Measurements from ENCODE around the gene GNB1.

Gene GNB1

DNA sequence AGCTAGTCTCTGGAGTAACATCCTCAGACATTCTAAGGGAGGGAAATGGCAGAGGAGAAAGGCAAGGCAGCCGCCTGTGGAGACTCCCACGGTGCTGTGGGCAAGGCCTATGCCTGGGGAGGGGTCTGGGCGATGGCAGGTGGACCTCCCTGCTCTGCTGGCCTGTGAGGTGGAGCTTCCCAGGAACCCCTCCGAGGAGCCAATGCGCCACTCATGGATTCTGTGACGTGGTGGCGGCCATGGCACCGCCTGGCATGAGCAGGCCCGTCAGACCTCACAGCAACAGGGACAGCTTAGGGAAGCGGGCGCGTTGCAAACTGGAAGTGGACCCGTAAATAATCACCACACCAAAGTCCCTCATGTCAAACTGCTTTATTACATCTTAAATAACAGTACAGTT, 106.0 kb downstream of the GNB1 start:
- no peak for DNase-seq (ENCODE audit: low read depth in 3 of 3)

- DNase-seq (ENCODE audit: low read depth in 3 of 3), result no peak
Observed at GRCh38 chr1:1783320-1783719, 107.6 kb downstream of the GNB1 start.

- DNase-seq (ENCODE audit: low read depth in 3 of 3), result peak in 1 of 3 experiments; percentile 9
Observed at GRCh38 chr1:1782399-1783221, 108.3 kb downstream of the GNB1 start.

GRCh38 chr1:1781526-1781903, 109.4 kb downstream of the GNB1 start:
- DNase-seq (ENCODE audit: low read depth in 3 of 3), result no peak

GRCh38 chr1:1780598-1781525, 110.0 kb downstream of the GNB1 start:
- no peak for DNase-seq (ENCODE audit: low read depth in 3 of 3)

GRCh38 chr1:1779691-1780597, 110.9 kb downstream of the GNB1 start:
- DNase-seq (ENCODE audit: low read depth in 3 of 3), result peak in 1 of 3 experiments; percentile 53

GRCh38 chr1:1779320-1779675, 111.6 kb downstream of the GNB1 start:
- no peak for DNase-seq (ENCODE audit: low read depth in 3 of 3)

DNA sequence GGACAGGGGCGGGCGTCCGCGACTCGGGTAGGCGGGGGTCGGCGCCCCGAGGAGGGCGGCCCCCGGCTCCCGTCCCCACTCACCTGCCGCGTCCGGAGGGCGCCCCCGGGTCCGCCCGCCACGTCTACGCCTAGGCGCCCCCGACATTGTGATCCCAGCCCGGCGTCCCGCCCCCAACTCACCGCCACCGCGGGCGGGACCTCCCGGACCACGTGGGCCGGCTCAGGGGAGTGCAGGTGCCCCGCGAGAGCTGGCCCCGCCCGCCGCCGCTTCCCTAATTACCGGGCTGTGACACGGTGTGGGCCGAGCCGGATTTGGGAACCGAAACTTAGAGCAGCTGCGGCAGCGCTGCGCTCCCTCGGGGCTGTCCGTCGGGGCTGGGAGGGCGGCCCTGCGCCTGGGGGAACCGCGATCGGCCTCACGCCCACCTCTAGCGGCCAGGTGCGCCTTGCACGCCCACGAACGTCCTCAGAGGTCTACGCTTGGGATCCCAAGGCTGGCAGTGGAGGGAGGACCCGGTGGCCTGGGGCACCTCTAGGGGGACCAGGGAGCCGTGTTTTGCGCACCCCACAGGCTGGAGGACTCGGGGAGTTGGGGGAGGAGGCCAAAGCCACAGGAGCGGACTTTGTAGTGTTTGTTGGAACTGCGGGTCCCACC, 112.1 kb downstream of the GNB1 start:
- DNase-seq (ENCODE audit: low read depth in 3 of 3), result peak; percentile 58 to 79 (median 60)

DNA sequence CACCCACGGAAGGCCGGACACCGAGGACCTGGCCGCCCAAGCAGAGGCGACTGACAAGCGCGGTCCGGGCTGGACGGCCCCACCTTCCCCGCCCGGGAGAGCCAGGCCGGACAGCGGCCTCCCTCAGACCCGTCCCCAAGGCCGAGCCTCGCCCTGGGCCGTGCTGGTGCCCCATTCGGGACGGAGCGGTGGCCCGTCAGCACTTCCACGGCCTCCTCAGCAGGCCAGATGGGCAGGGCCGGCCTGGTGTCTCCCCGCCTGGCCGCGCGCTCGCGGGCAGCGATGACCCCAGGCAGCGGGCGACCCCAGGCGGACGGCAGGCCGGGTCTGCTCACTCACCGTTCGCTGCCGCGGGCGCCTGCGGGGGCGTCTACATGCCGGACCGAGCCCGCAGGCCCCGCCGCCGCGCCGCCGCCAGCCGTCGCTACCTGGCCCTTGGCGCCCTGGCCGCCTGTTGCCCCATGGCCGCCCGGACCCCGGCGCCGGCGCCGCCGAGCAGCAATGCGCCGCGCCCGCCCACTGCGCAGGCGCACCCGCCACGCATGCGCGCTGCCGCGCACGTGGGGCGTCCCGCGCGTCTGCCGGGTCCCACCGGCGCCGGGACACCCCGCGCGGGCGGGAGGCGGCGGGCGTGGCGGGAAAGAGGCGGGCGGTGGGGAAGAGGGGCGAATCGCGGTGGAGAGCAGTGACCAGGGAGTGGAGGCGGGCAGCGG, 112.8 kb downstream of the GNB1 start, which contains the start of gene NADK:
Gene NADK, minus strand, starts transcription at position 521 of the 713 bp plus-strand sequence. CDS start 13,064 bp downstream, outside the sequence.
- peak; percentile 46 to 65 (median 49) for DNase-seq (ENCODE audit: low read depth in 3 of 3)

DNA sequence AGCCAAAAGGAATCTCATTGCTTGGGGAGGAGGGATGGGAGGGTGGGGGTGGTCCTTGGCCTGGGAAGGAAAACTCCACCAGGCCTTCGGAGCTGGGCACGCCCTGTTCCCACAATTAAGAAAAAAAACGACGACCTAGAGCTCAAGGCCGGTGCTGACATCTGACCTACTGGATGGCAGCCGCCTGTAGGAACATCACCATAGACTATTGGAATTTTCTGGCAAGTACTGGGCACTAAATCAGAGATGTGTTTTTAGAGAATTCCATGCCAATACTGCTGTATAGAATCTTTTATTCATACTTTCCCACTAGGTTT, 113.3 kb downstream of the GNB1 start:
- DNase-seq (ENCODE audit: low read depth in 3 of 3), result no peak

- no peak for DNase-seq (ENCODE audit: low read depth in 3 of 3)
Observed at GRCh38 chr1:1776672-1777582, 114.0 kb downstream of the GNB1 start.

DNA sequence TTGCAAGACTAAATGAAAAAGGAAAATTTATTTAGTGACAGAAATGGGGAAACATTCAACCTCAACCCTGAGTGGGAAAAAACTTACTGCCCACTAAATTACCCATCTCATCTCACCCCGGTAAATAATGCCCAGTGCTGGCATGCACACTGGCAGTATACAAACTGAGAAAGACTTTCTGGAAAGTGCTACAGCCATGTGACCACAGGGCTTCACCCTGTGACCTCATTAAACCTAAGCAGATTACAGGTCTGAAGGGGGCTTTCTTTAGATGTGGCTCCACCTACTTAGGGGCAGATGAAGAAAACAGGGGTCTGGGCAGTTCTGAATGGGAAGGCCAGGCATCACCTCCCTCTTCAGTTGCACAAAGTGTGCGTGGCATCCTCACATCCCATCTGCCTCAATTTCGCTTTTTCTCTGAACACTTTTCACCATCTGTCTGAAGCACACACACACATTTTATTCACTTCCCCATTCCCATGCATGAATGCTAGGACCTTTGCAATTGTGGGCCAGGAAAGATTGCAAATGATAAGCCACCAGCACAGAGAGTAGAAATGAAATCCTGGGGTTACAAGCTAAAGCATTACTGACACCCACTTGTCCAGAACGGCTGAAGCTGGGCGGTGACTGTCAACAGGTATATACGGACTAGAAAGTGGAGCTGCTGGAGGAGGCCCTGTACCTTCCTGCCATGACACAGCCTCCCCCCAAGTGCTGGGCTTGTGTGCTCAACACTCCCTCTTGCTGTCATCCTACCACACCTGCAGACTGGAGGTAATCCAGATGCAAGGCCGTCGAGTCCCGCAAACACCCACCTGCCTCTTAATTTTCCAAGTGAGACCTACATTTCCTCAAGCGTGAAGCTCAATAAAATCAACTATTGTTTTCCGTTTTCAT, 115.3 kb downstream of the GNB1 start:
- DNase-seq (ENCODE audit: low read depth in 3 of 3), result no peak

DNA sequence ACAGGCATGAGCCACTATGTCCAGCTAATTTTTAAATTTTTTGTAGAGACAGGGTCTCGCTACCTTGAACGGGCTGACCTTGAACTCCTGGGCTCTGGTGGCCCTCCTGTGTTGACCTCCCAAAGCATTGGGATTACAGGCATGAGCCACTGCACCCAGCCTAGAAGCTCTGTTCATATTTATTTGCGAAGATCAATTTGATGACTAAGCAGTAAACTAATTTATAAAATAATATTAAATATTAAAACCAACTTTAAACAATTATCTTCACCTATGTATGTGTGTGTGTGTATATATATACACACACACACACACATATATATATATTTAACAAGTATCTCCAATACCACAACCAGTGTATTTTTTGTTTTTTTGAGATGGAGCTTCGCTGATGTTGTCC, 117.0 kb downstream of the GNB1 start:
- DNase-seq (ENCODE audit: low read depth in 3 of 3), result no peak

DNA sequence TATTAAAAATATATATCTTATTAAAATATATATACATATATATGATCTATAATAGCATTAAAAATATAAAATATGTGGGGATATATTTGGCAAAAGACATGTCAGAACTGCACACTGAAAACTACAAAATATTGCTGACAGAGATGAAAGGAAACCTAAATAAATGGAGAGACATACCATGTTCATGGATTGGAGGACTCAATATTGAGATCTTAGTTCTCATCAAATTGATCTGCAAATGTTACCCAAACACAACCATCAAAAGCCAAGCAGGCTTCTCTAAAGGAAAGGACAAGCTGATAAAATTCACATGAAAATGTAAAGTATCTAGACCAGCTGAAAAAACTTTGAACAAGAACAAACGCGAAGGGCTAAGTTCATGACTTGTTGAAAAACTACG, 119.8 kb downstream of the GNB1 start:
- no peak for DNase-seq (ENCODE audit: low read depth in 3 of 3)

GRCh38 chr1:1770102-1770501, 120.8 kb downstream of the GNB1 start:
- DNase-seq (ENCODE audit: low read depth in 3 of 3), result no peak

DNA sequence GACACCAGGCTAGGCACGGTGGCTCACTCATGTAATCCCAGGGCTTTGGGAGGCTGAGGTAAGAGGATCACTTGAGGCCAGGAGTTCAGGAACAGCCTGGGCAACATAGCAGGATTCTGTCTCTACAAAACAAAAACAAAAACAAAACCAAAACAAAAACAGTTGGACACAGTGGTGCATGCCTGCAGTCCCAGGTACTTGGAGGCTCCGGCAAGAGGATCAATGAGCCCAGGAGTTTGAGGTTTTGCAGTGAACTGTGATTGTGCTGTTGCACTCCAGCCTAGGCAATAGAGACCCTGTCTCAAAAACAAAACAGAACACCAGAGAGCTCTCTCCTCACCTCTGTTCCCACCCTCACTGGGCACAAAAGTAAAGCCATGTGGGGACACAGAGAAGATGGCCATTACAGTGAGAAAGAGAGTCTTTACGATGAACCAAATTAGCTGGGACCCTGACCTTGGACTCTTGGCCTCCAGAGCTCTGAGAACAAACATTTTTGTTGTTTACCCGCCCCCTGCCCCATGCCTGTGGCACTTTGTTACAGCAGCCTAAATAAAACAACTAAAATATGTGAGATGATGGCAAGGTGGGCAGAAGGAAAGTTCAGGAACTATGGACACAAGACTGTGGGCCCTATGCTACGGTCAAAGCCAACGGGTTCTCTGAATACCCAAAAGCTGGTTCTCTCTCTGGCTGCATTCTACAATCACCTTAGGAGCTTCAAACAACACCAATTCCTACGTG, 122.5 kb downstream of the GNB1 start:
- no peak for DNase-seq (ENCODE audit: low read depth in 3 of 3)

DNA sequence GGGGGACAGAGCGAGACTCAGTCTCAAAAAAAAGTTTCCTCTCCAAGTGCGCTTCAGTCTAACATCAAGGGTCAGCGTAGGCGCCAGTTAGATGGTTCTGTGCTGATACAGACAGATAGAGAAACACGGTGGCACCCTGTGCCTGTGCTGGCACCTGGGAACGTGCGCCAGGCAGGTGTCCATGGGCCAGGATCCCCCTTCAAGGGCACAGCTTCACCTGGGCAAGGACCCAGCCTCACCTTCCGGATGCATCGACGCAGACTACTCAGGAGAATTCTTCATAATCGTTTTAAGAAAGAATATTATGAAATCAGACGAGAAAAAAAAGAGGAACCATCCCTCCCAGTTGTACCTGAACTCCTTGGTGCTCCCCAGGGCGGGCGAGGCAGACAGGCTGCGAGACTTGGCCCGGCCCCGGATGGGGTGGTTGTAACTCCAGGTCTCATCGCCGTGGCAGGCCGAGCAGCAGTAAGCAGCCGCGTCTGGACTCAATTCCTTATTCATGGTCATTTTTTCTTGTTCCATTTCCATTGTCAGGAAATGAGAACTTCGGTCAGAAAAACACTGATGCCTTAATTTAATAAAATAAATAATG, 125.9 kb downstream of the GNB1 start:
- DNase-seq (ENCODE audit: low read depth in 3 of 3), result no peak
